Measurements from ENCODE around the gene ARHGEF17.

Gene ARHGEF17

GRCh38 chr11:73291781-73292524 lies 16.1 kb upstream of the ARHGEF17 start:
- no peak for DNase-seq (ENCODE audit: low read depth)

GRCh38 chr11:73292525-73292894 lies 15.6 kb upstream of the ARHGEF17 start:
- no peak for DNase-seq (ENCODE audit: low read depth)

GRCh38 chr11:73293356-73293936 lies 14.6 kb upstream of the ARHGEF17 start:
- no peak for DNase-seq (ENCODE audit: low read depth)

- DNase-seq (ENCODE audit: low read depth): no peak
Measured at GRCh38 chr11:73294604-73295003, 13.5 kb upstream of the ARHGEF17 start.

GRCh38 chr11:73295241-73295995 lies 12.7 kb upstream of the ARHGEF17 start:
- peak; percentile 68 for DNase-seq (ENCODE audit: low read depth)

- no peak for DNase-seq (ENCODE audit: low read depth)
Measured at GRCh38 chr11:73295996-73296318, 12.1 kb upstream of the ARHGEF17 start.

- no peak for DNase-seq (ENCODE audit: low read depth)
Measured at GRCh38 chr11:73296501-73297230, 11.4 kb upstream of the ARHGEF17 start.

- no peak for DNase-seq (ENCODE audit: low read depth)
Measured at GRCh38 chr11:73297231-73297590, 10.9 kb upstream of the ARHGEF17 start.

GRCh38 chr11:73297702-73298101 lies 10.4 kb upstream of the ARHGEF17 start:
- DNase-seq (ENCODE audit: low read depth): no peak

GRCh38 chr11:73298233-73298632 lies 9.8 kb upstream of the ARHGEF17 start:
- DNase-seq (ENCODE audit: low read depth): no peak

GRCh38 chr11:73299751-73300150 lies 8.3 kb upstream of the ARHGEF17 start:
- no peak for DNase-seq (ENCODE audit: low read depth)

- no peak for DNase-seq (ENCODE audit: low read depth)
Measured at GRCh38 chr11:73306069-73306841, 1.8 kb upstream of the ARHGEF17 start.

GRCh38 chr11:73306977-73307322 lies 1.1 kb upstream of the ARHGEF17 start:
- no peak for DNase-seq (ENCODE audit: low read depth)

GRCh38 chr11:73307323-73308002 lies 613 bp upstream of the ARHGEF17 start:
- DNase-seq (ENCODE audit: low read depth): peak; percentile 90

GRCh38 chr11:73308961-73309919 lies 1.2 kb downstream of the ARHGEF17 start:
- DNase-seq (ENCODE audit: low read depth): no peak

GRCh38 chr11:73310076-73310475 lies 2.0 kb downstream of the ARHGEF17 start:
- DNase-seq (ENCODE audit: low read depth): no peak

GRCh38 chr11:73310661-73311393 lies 2.8 kb downstream of the ARHGEF17 start:
- DNase-seq (ENCODE audit: low read depth): no peak

- no peak for DNase-seq (ENCODE audit: low read depth)
Measured at GRCh38 chr11:73311394-73311869, 3.4 kb downstream of the ARHGEF17 start.

GRCh38 chr11:73312036-73312435 lies 4.0 kb downstream of the ARHGEF17 start:
- no peak for DNase-seq (ENCODE audit: low read depth)

Measured in activated T-cell treated with anti-CD3 and anti-CD28 coated beads for 1 hour (primary cell).